ENCODE data around the gene FAP. TPM values are rescaled to one million over a fixed set of nuclear protein-coding genes. Genes with fewer than 3 reads are reported as not detected.

FAP gene
- polyA plus RNA-seq, 2 donors, result 0.95 to 1.7 TPM

- H3K9me3 ChIP-seq (ENCODE audit: control insufficient read depth in 2 of 2, insufficient read depth in 1 of 2, low read depth in 1 of 2, low read length in 1 of 2), result no peaks in the 10 kb centered on the region
- no peak overlapping the region for H3K27ac ChIP-seq (ENCODE audit: low read depth in 2 of 2, low read length in 1 of 2)
- H3K36me3 ChIP-seq (ENCODE audit: control insufficient read depth in 2 of 2, insufficient read depth in 2 of 2, low read length in 1 of 2), result no peaks in the 10 kb centered on the region
- no peaks in the 10 kb centered on the region for H3K4me1 ChIP-seq (ENCODE audit: control insufficient read depth in 2 of 2, insufficient read depth in 2 of 2, low read length in 1 of 2)
- H3K4me3 ChIP-seq (ENCODE audit: low read depth in 1 of 2, low read length in 2 of 2), result no peak overlapping the region
- WGBS, 2 donors, result 86 to 92% methylated on average over 6 of the region's 6 CpGs
- H3K27me3 ChIP-seq (ENCODE audit: control insufficient read depth in 1 of 2, insufficient read depth in 2 of 2, low read length in 2 of 2), result no peaks in the 10 kb centered on the region
Observed at GRCh38 chr2:162184359-162184758, 58.9 kb downstream of the FAP start.

- H3K27me3 ChIP-seq (ENCODE audit: control insufficient read depth in 1 of 2, insufficient read depth in 2 of 2, low read length in 2 of 2), result no peaks in the 10 kb centered on the region
- no peaks in the 10 kb centered on the region for H3K36me3 ChIP-seq (ENCODE audit: control insufficient read depth in 2 of 2, insufficient read depth in 2 of 2, low read length in 1 of 2)
- no peak overlapping the region for H3K27ac ChIP-seq (ENCODE audit: low read depth in 2 of 2, low read length in 1 of 2)
- no peaks in the 10 kb centered on the region for H3K9me3 ChIP-seq (ENCODE audit: control insufficient read depth in 2 of 2, insufficient read depth in 1 of 2, low read depth in 1 of 2, low read length in 1 of 2)
- 85 to 93% methylated on average over 2 of the region's 2 CpGs for WGBS, 2 donors
- no peak overlapping the region for H3K4me3 ChIP-seq (ENCODE audit: low read depth in 1 of 2, low read length in 2 of 2)
- no peaks in the 10 kb centered on the region for H3K4me1 ChIP-seq (ENCODE audit: control insufficient read depth in 2 of 2, insufficient read depth in 2 of 2, low read length in 1 of 2)
Observed at GRCh38 chr2:162182395-162182794, 60.9 kb downstream of the FAP start.

- Histone ChIP-seq H3K4me1 (ENCODE audit: control insufficient read depth in 2 of 2, insufficient read depth in 2 of 2, low read length in 1 of 2) (no peaks in the 10 kb centered on the region), H3K36me3 (ENCODE audit: control insufficient read depth in 2 of 2, insufficient read depth in 2 of 2, low read length in 1 of 2) (no peaks in the 10 kb centered on the region), H3K27ac (ENCODE audit: low read depth in 2 of 2, low read length in 1 of 2) (no peak overlapping the region), H3K9me3 (ENCODE audit: control insufficient read depth in 2 of 2, insufficient read depth in 1 of 2, low read depth in 1 of 2, low read length in 1 of 2) (no peaks in the 10 kb centered on the region), H3K4me3 (ENCODE audit: low read depth in 1 of 2, low read length in 2 of 2) (no peak overlapping the region), H3K27me3 (ENCODE audit: control insufficient read depth in 1 of 2, insufficient read depth in 2 of 2, low read length in 2 of 2) (no peaks in the 10 kb centered on the region)
- 61 to 66% methylated on average over 4 of the region's 4 CpGs for WGBS, 2 donors
Observed at GRCh38 chr2:162177301-162177700, 65.9 kb downstream of the FAP start.

- H3K4me3 ChIP-seq (ENCODE audit: low read depth in 1 of 2, low read length in 2 of 2), result no peak overlapping the region
- WGBS, 2 donors, result 19 to 28% methylated on average over 3 of the region's 3 CpGs
- no peaks in the 10 kb centered on the region for H3K4me1 ChIP-seq (ENCODE audit: control insufficient read depth in 2 of 2, insufficient read depth in 2 of 2, low read length in 1 of 2)
- H3K27me3 ChIP-seq (ENCODE audit: control insufficient read depth in 1 of 2, insufficient read depth in 2 of 2, low read length in 2 of 2), result no peaks in the 10 kb centered on the region
- H3K27ac ChIP-seq (ENCODE audit: low read depth in 2 of 2, low read length in 1 of 2), result no peak overlapping the region
- no peaks in the 10 kb centered on the region for H3K36me3 ChIP-seq (ENCODE audit: control insufficient read depth in 2 of 2, insufficient read depth in 2 of 2, low read length in 1 of 2)
- no peaks in the 10 kb centered on the region for H3K9me3 ChIP-seq (ENCODE audit: control insufficient read depth in 2 of 2, insufficient read depth in 1 of 2, low read depth in 1 of 2, low read length in 1 of 2)
Observed at GRCh38 chr2:162175714-162176113, 67.5 kb downstream of the FAP start.

- no peak overlapping the region for H3K4me3 ChIP-seq (ENCODE audit: low read depth in 1 of 2, low read length in 2 of 2)
- no peaks in the 10 kb centered on the region for H3K9me3 ChIP-seq (ENCODE audit: control insufficient read depth in 2 of 2, insufficient read depth in 1 of 2, low read depth in 1 of 2, low read length in 1 of 2)
- no peaks in the 10 kb centered on the region for H3K36me3 ChIP-seq (ENCODE audit: control insufficient read depth in 2 of 2, insufficient read depth in 2 of 2, low read length in 1 of 2)
- H3K27me3 ChIP-seq (ENCODE audit: control insufficient read depth in 1 of 2, insufficient read depth in 2 of 2, low read length in 2 of 2), result no peaks in the 10 kb centered on the region
- no peaks in the 10 kb centered on the region for H3K4me1 ChIP-seq (ENCODE audit: control insufficient read depth in 2 of 2, insufficient read depth in 2 of 2, low read length in 1 of 2)
- no peak overlapping the region for H3K27ac ChIP-seq (ENCODE audit: low read depth in 2 of 2, low read length in 1 of 2)
- WGBS, 2 donors, result 84 to 90% methylated on average over 5 of the region's 5 CpGs
Observed at GRCh38 chr2:162174746-162175145, 68.5 kb downstream of the FAP start.

- H3K9me3 ChIP-seq (ENCODE audit: control insufficient read depth in 2 of 2, insufficient read depth in 1 of 2, low read depth in 1 of 2, low read length in 1 of 2), result no peaks in the 10 kb centered on the region
- WGBS, 2 donors, result 66 to 83% methylated on average over 1 of the region's 1 CpG
- H3K27me3 ChIP-seq (ENCODE audit: control insufficient read depth in 1 of 2, insufficient read depth in 2 of 2, low read length in 2 of 2), result no peaks in the 10 kb centered on the region
- H3K27ac ChIP-seq (ENCODE audit: low read depth in 2 of 2, low read length in 1 of 2), result no peak overlapping the region
- no peaks in the 10 kb centered on the region for H3K36me3 ChIP-seq (ENCODE audit: control insufficient read depth in 2 of 2, insufficient read depth in 2 of 2, low read length in 1 of 2)
- H3K4me3 ChIP-seq (ENCODE audit: low read depth in 1 of 2, low read length in 2 of 2), result no peak overlapping the region
- H3K4me1 ChIP-seq (ENCODE audit: control insufficient read depth in 2 of 2, insufficient read depth in 2 of 2, low read length in 1 of 2), result no peaks in the 10 kb centered on the region
Observed at GRCh38 chr2:162172802-162173370, 70.4 kb downstream of the FAP start.

GRCh38 chr2:162166745-162167144 lies 76.5 kb downstream of the FAP start:
- Histone ChIP-seq H3K36me3 (ENCODE audit: control insufficient read depth in 2 of 2, insufficient read depth in 2 of 2, low read length in 1 of 2) (no peaks in the 10 kb centered on the region), H3K27me3 (ENCODE audit: control insufficient read depth in 1 of 2, insufficient read depth in 2 of 2, low read length in 2 of 2) (no peaks in the 10 kb centered on the region), H3K4me1 (ENCODE audit: control insufficient read depth in 2 of 2, insufficient read depth in 2 of 2, low read length in 1 of 2) (no peaks in the 10 kb centered on the region), H3K4me3 (ENCODE audit: low read depth in 1 of 2, low read length in 2 of 2) (no peak overlapping the region), H3K27ac (ENCODE audit: low read depth in 2 of 2, low read length in 1 of 2) (no peak overlapping the region), H3K9me3 (ENCODE audit: control insufficient read depth in 2 of 2, insufficient read depth in 1 of 2, low read depth in 1 of 2, low read length in 1 of 2) (no peaks in the 10 kb centered on the region)
- 82 to 87% methylated on average over 4 of the region's 4 CpGs for WGBS, 2 donors

- Histone ChIP-seq H3K4me1 (ENCODE audit: control insufficient read depth in 2 of 2, insufficient read depth in 2 of 2, low read length in 1 of 2) (no peaks in the 10 kb centered on the region), H3K9me3 (ENCODE audit: control insufficient read depth in 2 of 2, insufficient read depth in 1 of 2, low read depth in 1 of 2, low read length in 1 of 2) (no peaks in the 10 kb centered on the region), H3K4me3 (ENCODE audit: low read depth in 1 of 2, low read length in 2 of 2) (no peak overlapping the region), H3K27me3 (ENCODE audit: control insufficient read depth in 1 of 2, insufficient read depth in 2 of 2, low read length in 2 of 2) (no peaks in the 10 kb centered on the region), H3K27ac (ENCODE audit: low read depth in 2 of 2, low read length in 1 of 2) (no peak overlapping the region), H3K36me3 (ENCODE audit: control insufficient read depth in 2 of 2, insufficient read depth in 2 of 2, low read length in 1 of 2) (no peaks in the 10 kb centered on the region)
Observed at GRCh38 chr2:162166174-162166573, 77.1 kb downstream of the FAP start.

GRCh38 chr2:162164802-162165201 lies 78.4 kb downstream of the FAP start:
- H3K4me3 ChIP-seq (ENCODE audit: low read depth in 1 of 2, low read length in 2 of 2), result no peak overlapping the region
- H3K36me3 ChIP-seq (ENCODE audit: control insufficient read depth in 2 of 2, insufficient read depth in 2 of 2, low read length in 1 of 2), result no peaks in the 10 kb centered on the region
- no peaks in the 10 kb centered on the region for H3K9me3 ChIP-seq (ENCODE audit: control insufficient read depth in 2 of 2, insufficient read depth in 1 of 2, low read depth in 1 of 2, low read length in 1 of 2)
- no peak overlapping the region for H3K27ac ChIP-seq (ENCODE audit: low read depth in 2 of 2, low read length in 1 of 2)
- no peaks in the 10 kb centered on the region for H3K4me1 ChIP-seq (ENCODE audit: control insufficient read depth in 2 of 2, insufficient read depth in 2 of 2, low read length in 1 of 2)
- 41 to 68% methylated on average over 2 of the region's 2 CpGs for WGBS, 2 donors
- no peaks in the 10 kb centered on the region for H3K27me3 ChIP-seq (ENCODE audit: control insufficient read depth in 1 of 2, insufficient read depth in 2 of 2, low read length in 2 of 2)

- Histone ChIP-seq H3K27ac (ENCODE audit: low read depth in 2 of 2, low read length in 1 of 2) (no peak overlapping the region), H3K36me3 (ENCODE audit: control insufficient read depth in 2 of 2, insufficient read depth in 2 of 2, low read length in 1 of 2) (no peaks in the 10 kb centered on the region), H3K4me3 (ENCODE audit: low read depth in 1 of 2, low read length in 2 of 2) (no peak overlapping the region), H3K9me3 (ENCODE audit: control insufficient read depth in 2 of 2, insufficient read depth in 1 of 2, low read depth in 1 of 2, low read length in 1 of 2) (no peaks in the 10 kb centered on the region), H3K27me3 (ENCODE audit: control insufficient read depth in 1 of 2, insufficient read depth in 2 of 2, low read length in 2 of 2) (no peaks in the 10 kb centered on the region), H3K4me1 (ENCODE audit: control insufficient read depth in 2 of 2, insufficient read depth in 2 of 2, low read length in 1 of 2) (no peaks in the 10 kb centered on the region)
- 74 to 82% methylated on average over 6 of the region's 6 CpGs for WGBS, 2 donors
Observed at GRCh38 chr2:162159446-162159845, 83.8 kb downstream of the FAP start.

All from esophagus (tissue), 2 donors.